NCI-H2171 treated with DMSO at 0.1 percent for 48 hours (cell line): ENCODE results near the gene PLEKHA7.
"Not testable (repeated sequence)": the region's sequence is repeated elsewhere in the genome, so short reads cannot be mapped to it uniquely, and the experiment has no call there.

Source experiments
- DNase-seq: peaks from one replicate; lab custom pipeline; 2025; lab: John Stamatoyannopoulos, UW

Gene PLEKHA7

GRCh38 chr11:17014321-17014832 is at the start of gene PLEKHA7:
Gene PLEKHA7, minus strand, starts transcription at chr11:17014414. Its CDS starts 13 bp downstream, at chr11:17014401.
- no peak for DNase-seq

- peak; percentile 36 for DNase-seq
Observed at GRCh38 chr11:17063171-17064002, 49.2 kb upstream of the PLEKHA7 start.

- DNase-seq, result not testable (repeated sequence)
Observed at GRCh38 chr11:17051146-17051545, 36.9 kb upstream of the PLEKHA7 start.

- DNase-seq, result not testable (repeated sequence)
Observed at GRCh38 chr11:17048491-17048890, 34.3 kb upstream of the PLEKHA7 start.

GRCh38 chr11:17046690-17047089 is 32.5 kb upstream of the PLEKHA7 start:
- no peak for DNase-seq

- no peak for DNase-seq
Observed at GRCh38 chr11:17036666-17037658, 22.7 kb upstream of the PLEKHA7 start.

GRCh38 chr11:17034027-17034426 is 19.8 kb upstream of the PLEKHA7 start:
- DNase-seq, result not testable (repeated sequence)

- DNase-seq, result no peak
Observed at GRCh38 chr11:17026487-17027082, 12.4 kb upstream of the PLEKHA7 start.

- DNase-seq, result no peak
Observed at GRCh38 chr11:17024924-17025323, 10.7 kb upstream of the PLEKHA7 start.

GRCh38 chr11:17021511-17021910 is 7.3 kb upstream of the PLEKHA7 start:
- DNase-seq, result no peak

- no peak for DNase-seq
Observed at GRCh38 chr11:17020831-17021230, 6.6 kb upstream of the PLEKHA7 start.

- DNase-seq, result no peak
Observed at GRCh38 chr11:17019232-17019631, 5.0 kb upstream of the PLEKHA7 start.

GRCh38 chr11:17015627-17016126 is 1.5 kb upstream of the PLEKHA7 start:
- no peak for DNase-seq

- DNase-seq, result peak; percentile 22
Observed at GRCh38 chr11:17014833-17015626, 816 bp upstream of the PLEKHA7 start.

GRCh38 chr11:17013548-17014320 is 480 bp downstream of the PLEKHA7 start:
- no peak for DNase-seq

- no peak for DNase-seq
Observed at GRCh38 chr11:17012712-17013547, 1.3 kb downstream of the PLEKHA7 start.

GRCh38 chr11:17012179-17012578 is 2.0 kb downstream of the PLEKHA7 start:
- DNase-seq, result no peak

- DNase-seq, result no peak
Observed at GRCh38 chr11:17010851-17011420, 3.3 kb downstream of the PLEKHA7 start.

- DNase-seq, result no peak
Observed at GRCh38 chr11:17008099-17008498, 6.1 kb downstream of the PLEKHA7 start.
